SK-N-SH treated with all-trans-retinoic acid at 6 μM for 48 hours (cell line): ENCODE results near the gene HOXD3.

ENCODE experiments used
- ATAC-seq: fragments of 200-7000 bp; cut with Tn5 transposase; 3 replicates; pipeline ENCODE4 v1.9.1; 2020; ENCODE audit warnings: mild to moderate bottlenecking, moderate library complexity
- ARNTL ChIP-seq: fragments of 450-650 bp; formaldehyde crosslinking; IDR thresholded peaks from 2 replicates; pipeline ENCODE4 v1.5.0; 2020; ENCODE audit warnings: low read depth, mild to moderate bottlenecking, moderate library complexity, borderline replicate concordance
- BACH2 ChIP-seq: fragments of 250-450 bp; sonication (Bioruptor Pico); IDR thresholded peaks from 2 replicates; pipeline ENCODE4 v1.9.0; 2021; ENCODE audit warnings: mild to moderate bottlenecking, borderline replicate concordance
- CSDC2 ChIP-seq: fragments of 250-450 bp; sonication (Bioruptor Pico); IDR thresholded peaks from 2 replicates; pipeline ENCODE4 v1.5.0; 2020; ENCODE audit warnings: mild to moderate bottlenecking, moderate library complexity
- CSRNP3 ChIP-seq: fragments of 250-450 bp; sonication (Bioruptor Pico); IDR thresholded peaks from 2 replicates; pipeline ENCODE4 v1.5.1; 2021; ENCODE audit warnings: mild to moderate bottlenecking, moderate library complexity
- ESRRG ChIP-seq: fragments of 250-450 bp; sonication (Bioruptor Pico); IDR thresholded peaks from 2 replicates; pipeline ENCODE4 v1.6.1; 2021; ENCODE audit warnings: mild to moderate bottlenecking
- GLIS3 ChIP-seq: fragments of 250-450 bp; sonication (Bioruptor Pico); IDR thresholded peaks from 2 replicates; pipeline ENCODE4 v1.5.0; 2020; ENCODE audit warnings: mild to moderate bottlenecking, moderate library complexity
- OSR1 ChIP-seq: fragments of 250-450 bp; sonication (Bioruptor Pico); IDR thresholded peaks from 2 replicates; pipeline ENCODE4 v1.8.0; 2022; ENCODE audit warnings: moderate library complexity, mild to moderate bottlenecking, inconsistent platforms
- PPARA ChIP-seq: fragments of 250-450 bp; sonication (Bioruptor Pico); IDR thresholded peaks from 2 replicates; pipeline ENCODE4 v1.5.0; 2020; ENCODE audit warnings: mild to moderate bottlenecking, borderline replicate concordance
- RARB ChIP-seq: fragments of 250-450 bp; sonication (Bioruptor Pico); IDR thresholded peaks from 2 replicates; pipeline ENCODE4 v1.8.0; 2021; ENCODE audit warnings: mild to moderate bottlenecking, moderate library complexity
- SNAI2 ChIP-seq: fragments of 250-450 bp; sonication (Bioruptor Pico); IDR thresholded peaks from 2 replicates; pipeline ENCODE4 v1.5.0; 2020; ENCODE audit warnings: mild to moderate bottlenecking, moderate library complexity
- TCF4 ChIP-seq: fragments of 250-450 bp; sonication (Bioruptor Pico); IDR thresholded peaks from 2 replicates; pipeline ENCODE4 v1.8.0; 2021; ENCODE audit warnings: mild to moderate bottlenecking, moderate library complexity, borderline replicate concordance
- TOX ChIP-seq: fragments of 250-450 bp; sonication (Bioruptor Pico); IDR thresholded peaks from 2 replicates; pipeline ENCODE4 v1.8.0; 2021; ENCODE audit warnings: mild to moderate bottlenecking, moderate library complexity, borderline replicate concordance
- TSHZ2 ChIP-seq: fragments of 250-450 bp; sonication (Bioruptor Pico); IDR thresholded peaks from 2 replicates; pipeline ENCODE4 v1.5.0; 2020; ENCODE audit warnings: mild to moderate bottlenecking, moderate library complexity
- ZC3H10 ChIP-seq: fragments of 250-450 bp; sonication (Bioruptor Pico); IDR thresholded peaks from 2 replicates; pipeline ENCODE4 v1.5.1; 2021; ENCODE audit warnings: mild to moderate bottlenecking, moderate library complexity
- ZFP3 ChIP-seq: fragments of 250-450 bp; sonication (Bioruptor Pico); IDR thresholded peaks from 2 replicates; pipeline ENCODE4 v1.5.0; 2020; ENCODE audit warnings: mild to moderate bottlenecking, moderate library complexity
- ZFP30 ChIP-seq: fragments of 450-650 bp; formaldehyde crosslinking; IDR thresholded peaks from 2 replicates; pipeline ENCODE4 v1.5.0; 2022; ENCODE audit warnings: mild to moderate bottlenecking, moderate library complexity
- ZNF565 ChIP-seq: fragments of 450-650 bp; formaldehyde crosslinking; conservative IDR thresholded peaks from 2 replicates; pipeline ENCODE4 v1.5.0; 2020; ENCODE audit warnings: low read depth, mild to moderate bottlenecking, moderate library complexity
- ZNF70 ChIP-seq: fragments of 450-650 bp; formaldehyde crosslinking; IDR thresholded peaks from 2 replicates; pipeline ENCODE4 v1.5.0; 2020; ENCODE audit warnings: mild to moderate bottlenecking, moderate library complexity
- ZNF8 ChIP-seq: fragments of 450-650 bp; formaldehyde crosslinking; IDR thresholded peaks from 2 replicates; pipeline ENCODE4 v1.5.0; 2020; ENCODE audit warnings: mild to moderate bottlenecking, moderate library complexity

The HOXD3 gene

DNA sequence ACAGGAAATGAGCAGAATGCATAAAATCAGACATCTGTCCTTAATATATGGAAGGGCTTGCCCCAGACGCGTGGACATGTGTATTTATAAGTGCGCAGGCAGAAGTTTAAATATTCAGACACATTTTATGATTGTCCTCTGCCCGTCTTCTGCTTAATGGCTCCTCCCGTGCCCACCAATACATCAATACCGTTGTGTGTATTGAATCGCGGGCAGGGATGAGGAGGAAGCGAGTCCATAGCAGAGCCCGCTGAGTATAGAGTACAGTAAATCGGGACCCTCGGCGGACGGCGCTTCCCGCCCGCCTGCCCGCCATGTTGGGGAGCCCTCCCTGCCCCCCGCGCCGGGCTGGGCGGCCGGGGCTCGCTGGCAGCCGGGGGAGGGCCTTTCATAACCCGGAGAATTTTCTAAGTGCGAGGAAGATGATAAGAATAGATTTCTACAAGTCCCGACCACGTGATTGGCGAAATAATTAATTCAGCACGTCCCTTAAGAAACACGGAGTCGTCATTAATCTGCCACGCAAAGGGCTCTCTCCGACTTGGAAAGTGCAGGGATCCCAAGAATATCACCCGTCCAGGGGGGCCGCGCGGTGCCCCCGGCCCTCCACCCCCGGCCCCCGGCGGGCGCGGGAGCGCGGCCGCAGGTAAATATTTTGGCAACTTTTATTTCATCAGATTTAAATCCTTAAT lies at the start of gene HOXD3:
Gene HOXD3, plus strand, starts transcription at position 501 of the 692 bp plus-strand sequence. CDS start 11,808 bp downstream, outside the sequence.
- TF ChIP-seq ZNF565 (CRISPR knock-in tag) (no peak), ZFP30 (CRISPR knock-in tag) (no peak), ESRRG (CRISPR knock-in tag) (no peak)
- peak; percentile 17 for ATAC-seq

GRCh38 chr2:176107731-176108181 lies 49.4 kb upstream of the HOXD3 start:
- TF ChIP-seq ZC3H10 (CRISPR knock-in tag) (no peak), ZFP30 (CRISPR knock-in tag) (no peak), RARB (CRISPR knock-in tag) (no peak), ZNF565 (CRISPR knock-in tag) (no peak), ZFP3 (no peak), GLIS3 (no peak), TSHZ2 (CRISPR knock-in tag) (no peak), TOX (no peak), BACH2 (no peak)
- no peak for ATAC-seq

- no peak for TF ChIP-seq SNAI2 (CRISPR knock-in tag)
- no peak for TF ChIP-seq CSRNP3 (CRISPR knock-in tag)
- no peak for TF ChIP-seq CSDC2 (CRISPR knock-in tag)
- TF ChIP-seq ZNF565 (CRISPR knock-in tag), result no peak
- TF ChIP-seq BACH2, result no peak
- TF ChIP-seq ZNF8 (CRISPR knock-in tag), result no peak
- no peak for TF ChIP-seq OSR1 (CRISPR knock-in tag)
- no peak for TF ChIP-seq GLIS3
- TF ChIP-seq ZFP3, result no peak
- no peak for TF ChIP-seq TCF4
- TF ChIP-seq TSHZ2 (CRISPR knock-in tag), result no peak
- no peak for TF ChIP-seq PPARA (CRISPR knock-in tag)
- no peak for TF ChIP-seq ESRRG (CRISPR knock-in tag)
- no peak for TF ChIP-seq ZFP30 (CRISPR knock-in tag)
- no peak for ATAC-seq
These were observed 47.8 kb upstream of the HOXD3 start for GRCh38 chr2:176109192-176109901.

DNA sequence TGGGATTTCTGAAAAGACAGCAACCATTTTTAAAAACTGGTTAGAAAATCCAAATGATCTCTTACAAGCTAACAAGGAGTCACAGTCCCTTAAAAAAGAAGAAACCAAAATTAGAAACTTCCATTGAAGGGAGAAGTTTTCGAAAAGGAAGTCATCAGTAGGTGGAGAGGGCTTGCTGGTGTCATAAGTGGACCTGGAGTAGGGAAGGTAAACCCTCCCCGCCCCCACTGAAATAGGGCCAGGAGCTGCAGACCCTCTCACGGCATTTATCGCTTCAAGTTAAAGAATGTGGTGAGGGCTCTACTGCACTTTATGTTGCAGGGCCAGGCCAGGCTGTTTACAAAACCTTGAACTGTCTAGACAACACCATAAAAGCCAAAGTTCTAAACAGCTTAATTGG lies 47.2 kb upstream of the HOXD3 start:
- TF ChIP-seq CSDC2 (CRISPR knock-in tag), result no peak
- TF ChIP-seq ZNF70 (CRISPR knock-in tag), result no peak
- no peak for TF ChIP-seq ZNF565 (CRISPR knock-in tag)
- TF ChIP-seq ZFP3, result no peak
- no peak for TF ChIP-seq TCF4
- TF ChIP-seq ZFP30 (CRISPR knock-in tag), result no peak
- TF ChIP-seq ZC3H10 (CRISPR knock-in tag), result no peak
- no peak for TF ChIP-seq ZNF8 (CRISPR knock-in tag)
- no peak for TF ChIP-seq TSHZ2 (CRISPR knock-in tag)
- TF ChIP-seq SNAI2 (CRISPR knock-in tag), result no peak
- no peak for TF ChIP-seq BACH2
- no peak for TF ChIP-seq TOX
- TF ChIP-seq ARNTL (CRISPR knock-in tag), result no peak
- TF ChIP-seq RARB (CRISPR knock-in tag), result no peak

More for the DNA sequence above, 47.2 kb upstream of the HOXD3 start:
- ATAC-seq, result no peak
